ENCODE results near the gene ZDBF2. TPM values are rescaled to one million over a fixed set of nuclear protein-coding genes. Genes with fewer than 3 reads are reported as not detected.

ZDBF2 gene
- total RNA-seq, 1 donor from 2014 or later, result 40.9 TPM

GRCh38 chr2:206232287-206233035, 42.0 kb upstream of the ZDBF2 start:
- no peak overlapping the region for H3K4me3 Mint-ChIP-seq (ENCODE audit: unreplicated experiment)
- DNase-seq (ENCODE audit: low read depth) (no peak), FAIRE-seq (no peak)
- Histone ChIP-seq H3K36me3 (ENCODE audit: insufficient read depth, low read length) (no peaks in the 10 kb centered on the region), H3K4me1 (ENCODE audit: insufficient read depth, low read length) (no peaks in the 10 kb centered on the region), H3K27me3 (ENCODE audit: insufficient read depth, low read length) (no peaks in the 10 kb centered on the region), H3K27ac (ENCODE audit: low read depth, low read length) (no peak overlapping the region), H3K9me3 (ENCODE audit: insufficient read depth, low read depth, low read length) (no peaks in the 10 kb centered on the region), H3K79me2 (ENCODE audit: insufficient read depth, low read length) (no peaks in the 10 kb centered on the region), H3K4me3 (ENCODE audit: insufficient read depth, low read depth, low read length) (no peak overlapping the region), H4K20me1 (ENCODE audit: insufficient read depth, low read length) (no peaks in the 10 kb centered on the region), H3K9ac (ENCODE audit: low read length) (no peak overlapping the region), H3K4me2 (ENCODE audit: low read length) (no peak overlapping the region), H2AFZ (ENCODE audit: low read depth, low read length) (no peak overlapping the region)
- no peaks in the 10 kb centered on the region for H3K36me3 Mint-ChIP-seq (ENCODE audit: low read depth, unreplicated experiment)
- TF ChIP-seq EZH2 (IDR thresholded peaks at IDR 0.05; ENCODE audit: insufficient read depth, low read length) (no peak), CTCF (IDR thresholded peaks at IDR 0.05; ENCODE audit: insufficient read depth, low read depth, low read length) (no peak)
- H3K27me3 Mint-ChIP-seq (ENCODE audit: low read depth, unreplicated experiment), result peaks cover 3% of the 10 kb centered on the region
- H3K9me3 Mint-ChIP-seq (ENCODE audit: unreplicated experiment), result no peaks in the 10 kb centered on the region
- peaks cover 12% of the 10 kb centered on the region for H3K4me1 Mint-ChIP-seq (ENCODE audit: low read depth, unreplicated experiment)
- H3K27ac Mint-ChIP-seq (ENCODE audit: unreplicated experiment), result no peak overlapping the region

DNA sequence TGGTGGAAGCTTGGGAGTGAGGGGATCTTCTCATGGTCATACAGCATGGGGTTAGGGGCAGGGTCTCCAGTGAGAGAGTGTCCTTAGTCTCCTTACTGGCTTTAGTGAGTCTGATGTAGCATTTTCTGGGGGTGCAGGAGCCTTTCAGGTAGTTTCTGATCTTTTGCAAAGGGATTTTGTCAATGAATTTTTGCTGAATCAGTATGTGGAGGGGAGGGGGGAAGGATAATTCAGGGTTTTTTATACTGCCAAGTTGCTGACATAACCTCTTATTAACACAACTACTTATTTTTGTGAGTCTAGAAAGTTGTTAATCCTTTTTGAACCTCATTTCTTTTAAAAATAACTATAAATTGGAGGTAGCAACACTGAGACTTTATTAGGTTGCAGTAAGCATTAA, 35.3 kb upstream of the ZDBF2 start:
- H3K9ac ChIP-seq (ENCODE audit: low read length), result no peak overlapping the region
- DNase-seq (ENCODE audit: low read depth) (no peak), FAIRE-seq (no peak)
- H3K36me3 ChIP-seq (ENCODE audit: insufficient read depth, low read length), result no peaks in the 10 kb centered on the region
- H3K27ac ChIP-seq (ENCODE audit: low read depth, low read length), result no peak overlapping the region
- no peak overlapping the region for H3K4me2 ChIP-seq (ENCODE audit: low read length)
- H3K27me3 ChIP-seq (ENCODE audit: insufficient read depth, low read length), result peaks cover 3% of the 10 kb centered on the region
- H2AFZ ChIP-seq (ENCODE audit: low read depth, low read length), result no peak overlapping the region
- no peak overlapping the region for H3K4me3 ChIP-seq (ENCODE audit: insufficient read depth, low read depth, low read length)
- Mint-ChIP-seq H3K27ac (ENCODE audit: unreplicated experiment) (no peak overlapping the region), H3K27me3 (ENCODE audit: low read depth, unreplicated experiment) (peaks cover 2% of the 10 kb centered on the region), H3K36me3 (ENCODE audit: low read depth, unreplicated experiment) (no peaks in the 10 kb centered on the region), H3K9me3 (ENCODE audit: unreplicated experiment) (no peaks in the 10 kb centered on the region), H3K4me3 (ENCODE audit: unreplicated experiment) (no peak overlapping the region), H3K4me1 (ENCODE audit: low read depth, unreplicated experiment) (no peaks in the 10 kb centered on the region)
- no peaks in the 10 kb centered on the region for H3K4me1 ChIP-seq (ENCODE audit: insufficient read depth, low read length)
- H3K79me2 ChIP-seq (ENCODE audit: insufficient read depth, low read length), result no peaks in the 10 kb centered on the region
- no peaks in the 10 kb centered on the region for H4K20me1 ChIP-seq (ENCODE audit: insufficient read depth, low read length)
- no peaks in the 10 kb centered on the region for H3K9me3 ChIP-seq (ENCODE audit: insufficient read depth, low read depth, low read length)
- TF ChIP-seq CTCF (IDR thresholded peaks at IDR 0.05; ENCODE audit: insufficient read depth, low read depth, low read length), result no peak
- no peak for TF ChIP-seq EZH2 (IDR thresholded peaks at IDR 0.05; ENCODE audit: insufficient read depth, low read length)

DNA sequence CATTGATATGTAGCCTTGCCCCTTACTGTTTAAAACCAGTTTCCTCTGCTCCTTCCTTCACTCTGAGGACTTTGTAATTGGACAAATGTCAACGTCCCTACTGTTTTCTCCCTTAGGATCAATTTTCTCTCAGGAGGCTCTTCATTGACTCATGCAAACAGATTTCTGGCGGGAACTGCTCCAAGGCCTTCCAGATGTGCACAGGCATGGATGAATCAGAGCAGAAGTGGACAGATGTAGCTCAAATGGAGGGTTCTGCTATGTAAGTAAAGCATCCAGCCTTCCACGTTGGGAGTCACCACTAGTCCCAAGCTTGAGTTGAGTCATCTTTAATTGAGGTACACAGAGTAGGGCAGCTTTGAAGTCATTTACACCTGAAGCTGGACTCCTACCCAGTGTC, 34.1 kb upstream of the ZDBF2 start:
- Mint-ChIP-seq H3K4me3 (ENCODE audit: unreplicated experiment) (no peak overlapping the region), H3K4me1 (ENCODE audit: low read depth, unreplicated experiment) (no peaks in the 10 kb centered on the region), H3K9me3 (ENCODE audit: unreplicated experiment) (no peaks in the 10 kb centered on the region), H3K27me3 (ENCODE audit: low read depth, unreplicated experiment) (no peaks in the 10 kb centered on the region), H3K27ac (ENCODE audit: unreplicated experiment) (no peak overlapping the region), H3K36me3 (ENCODE audit: low read depth, unreplicated experiment) (no peaks in the 10 kb centered on the region)
- no peak for FAIRE-seq
- Histone ChIP-seq H3K4me2 (ENCODE audit: low read length) (no peak overlapping the region), H3K36me3 (ENCODE audit: insufficient read depth, low read length) (no peaks in the 10 kb centered on the region), H2AFZ (ENCODE audit: low read depth, low read length) (no peak overlapping the region), H3K4me1 (ENCODE audit: insufficient read depth, low read length) (no peaks in the 10 kb centered on the region), H3K27ac (ENCODE audit: low read depth, low read length) (no peak overlapping the region), H3K27me3 (ENCODE audit: insufficient read depth, low read length) (peaks cover 3% of the 10 kb centered on the region), H4K20me1 (ENCODE audit: insufficient read depth, low read length) (no peaks in the 10 kb centered on the region), H3K4me3 (ENCODE audit: insufficient read depth, low read depth, low read length) (no peak overlapping the region), H3K79me2 (ENCODE audit: insufficient read depth, low read length) (no peaks in the 10 kb centered on the region), H3K9me3 (ENCODE audit: insufficient read depth, low read depth, low read length) (no peaks in the 10 kb centered on the region), H3K9ac (ENCODE audit: low read length) (no peak overlapping the region)
- DNase-seq (ENCODE audit: low read depth), result no peak
- no peak for TF ChIP-seq CTCF (IDR thresholded peaks at IDR 0.05; ENCODE audit: insufficient read depth, low read depth, low read length)
- TF ChIP-seq EZH2 (IDR thresholded peaks at IDR 0.05; ENCODE audit: insufficient read depth, low read length), result no peak

All from astrocyte (in vitro differentiated cells and primary cell).